HG03354 (cell line): ENCODE results near the gene OR10R2.
A peak's percentile ranks its signal among the peaks of the same experiment; 100 is the strongest.

Experiments used
- ATAC-seq: cut with Tn5 transposase; IDR thresholded peaks from one replicate; pipeline ENCODE4 v1.9.1; 2021; ENCODE audit warnings: mild to moderate bottlenecking; ENCODE audit not compliant: unreplicated experiment, poor library complexity, severe bottlenecking

Gene OR10R2

GRCh38 chr1:158521666-158522058, 49.6 kb downstream of the OR10R2 start:
- ATAC-seq, result no peak

- ATAC-seq, result peak; percentile 68
Measured at GRCh38 chr1:158527190-158527815, 55.3 kb downstream of the OR10R2 start.
